Activated T-cell treated with anti-CD3 and anti-CD28 coated beads, Interleukin-2, amount 50 U/mL, for 72 hours (primary cell): ENCODE results near the gene SLC26A8. TPM values are rescaled to one million over a fixed set of nuclear protein-coding genes. Genes with fewer than 3 reads are reported as not detected.
"Not testable (repeated sequence)": the region's sequence is repeated elsewhere in the genome, so short reads cannot be mapped to it uniquely, and the experiment has no call there.

Experiments
- ATAC-seq, 2 donors: fragments of 150-1000 bp; cut with Tn5 transposase; replicated peaks in 1 of 2; 2 replicates each; pipeline ENCODE4 v1.10.0; 2021; ENCODE audit warnings: moderate library complexity in 2 of 2, mild to moderate bottlenecking in 1 of 2
- DNase-seq, 2 donors: peaks; one replicate each; pipeline ENCODE4 v3.0.0; 2021 to 2022; ENCODE audit warnings: mixed read lengths in 1 of 2
- H3K27ac Mint-ChIP-seq: one replicate; pipeline ENCODE4 v1.8.0; 2022; ENCODE audit warnings: mild to moderate bottlenecking, moderate library complexity, mixed read lengths
- H3K27me3 Mint-ChIP-seq: one replicate; pipeline ENCODE4 v1.8.0; 2022; ENCODE audit warnings: low read depth, mixed read lengths
- H3K36me3 Mint-ChIP-seq, 2 donors: one replicate each; pipeline ENCODE4 v1.8.0; 2022; ENCODE audit warnings: mixed read lengths in 2 of 2, mild to moderate bottlenecking in 1 of 2; ENCODE audit not compliant: insufficient read depth in 2 of 2
- H3K4me1 Mint-ChIP-seq: one replicate; pipeline ENCODE4 v1.8.0; 2022; ENCODE audit warnings: low read depth, mixed read lengths
- H3K4me3 Mint-ChIP-seq, 2 donors: one replicate each; pipeline ENCODE4 v1.8.0; 2022; ENCODE audit warnings: mild to moderate bottlenecking in 2 of 2, mixed read lengths in 2 of 2, moderate library complexity in 2 of 2
- H3K9me3 Mint-ChIP-seq, 2 donors: one replicate each; pipeline ENCODE4 v1.8.0; 2022; ENCODE audit warnings: mixed read lengths in 2 of 2
- total RNA-seq, 2 donors: library from RNA; stranded (reverse); gene quantifications; one replicate each; pipeline ENCODE4 v1.2.3, GENCODE V29; 2022

Gene SLC26A8
- total RNA-seq, 2 donors from 2014 or later = 0.44 TPM; not detected in 1

DNA sequence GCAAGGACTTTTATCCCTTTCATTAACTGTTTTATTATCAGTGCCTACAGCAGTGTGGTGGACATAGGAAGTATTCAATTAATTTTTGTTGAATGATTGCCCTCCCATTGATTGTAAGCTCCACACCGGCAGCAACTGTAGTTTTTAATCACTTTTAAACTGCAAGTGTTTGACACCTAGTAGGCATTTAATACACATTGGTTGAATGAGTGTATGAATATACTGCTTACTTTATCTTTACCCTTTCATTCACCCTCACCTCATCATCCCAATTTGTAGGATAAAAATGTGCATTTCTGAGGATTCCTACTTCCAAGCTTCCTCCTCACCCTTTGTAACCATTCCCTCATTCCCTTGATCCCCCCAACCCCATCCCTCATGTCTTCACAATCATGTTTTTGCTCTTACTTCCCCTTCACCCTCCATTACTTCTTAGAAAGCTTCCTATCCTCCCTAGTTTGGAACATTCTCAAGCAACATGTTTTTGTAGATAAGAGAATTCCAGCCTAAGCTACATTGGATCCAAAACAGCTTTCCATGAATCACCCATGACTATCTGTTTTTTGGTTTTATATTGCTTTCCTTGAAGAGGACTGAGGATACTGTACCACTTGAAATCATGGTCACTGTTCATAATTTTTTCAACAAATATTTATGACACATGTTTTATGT, 955 bp upstream of the SLC26A8 start:
- Mint-ChIP-seq H3K4me1 (peaks cover 27% of the 10 kb centered on the region), H3K36me3 (peaks cover 3 to 5% of the 10 kb centered on the region in 2 donors), H3K27ac (no peak overlapping the region), H3K27me3 (peaks cover 24% of the 10 kb centered on the region), H3K9me3 (no peaks in the 10 kb centered on the region), H3K4me3 (no peak overlapping the region)
- no peak for DNase-seq
- no peak for ATAC-seq

DNA sequence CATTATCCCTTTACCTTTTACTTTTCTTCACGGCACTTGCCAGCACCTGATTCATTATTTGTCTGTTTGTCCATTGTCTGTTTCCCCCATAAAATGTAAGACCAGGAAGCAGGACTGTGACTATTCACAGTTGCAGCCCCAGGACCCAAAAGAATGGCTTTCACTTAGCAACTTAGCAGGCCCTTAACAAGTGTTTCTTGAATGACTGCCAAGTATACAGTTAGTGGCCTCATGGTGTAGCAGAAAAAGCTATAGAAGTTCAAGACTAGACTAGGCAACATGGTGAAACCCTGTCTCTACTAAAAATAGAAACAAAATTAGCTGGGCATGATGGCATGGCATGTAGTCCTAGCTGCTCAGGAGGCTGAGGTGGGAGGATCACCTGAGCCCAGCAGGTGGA, 4.3 kb downstream of the SLC26A8 start:
- Mint-ChIP-seq H3K9me3 (no peaks in the 10 kb centered on the region), H3K36me3 (no peaks in the 10 kb centered on the region), H3K27ac (no peak overlapping the region), H3K4me1 (peaks cover 7% of the 10 kb centered on the region), H3K27me3 (peaks cover 14% of the 10 kb centered on the region), H3K4me3 (no peak overlapping the region)
- ATAC-seq (no peak), DNase-seq (no peak)

DNA sequence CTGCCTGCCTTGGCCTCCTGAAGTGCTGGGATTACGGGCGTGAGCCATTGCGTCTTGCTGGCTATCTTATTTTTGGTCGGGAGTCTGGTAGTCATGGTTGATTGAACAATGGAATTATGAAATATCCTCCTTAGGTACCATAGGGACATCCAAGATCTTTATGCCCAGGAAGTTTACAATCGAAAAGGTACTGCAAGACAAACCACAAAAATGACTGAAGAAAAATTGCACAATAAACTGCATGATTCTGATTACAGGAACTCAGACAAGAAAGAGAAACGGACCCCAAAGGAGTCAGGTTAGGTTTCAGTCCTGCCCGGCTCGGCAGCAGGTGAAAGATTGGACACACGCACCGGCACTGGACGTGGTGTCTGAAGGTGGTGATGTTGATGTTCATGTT, 5.3 kb downstream of the SLC26A8 start:
- no peaks in the 10 kb centered on the region for H3K9me3 Mint-ChIP-seq
- peaks cover 9% of the 10 kb centered on the region for H3K4me1 Mint-ChIP-seq
- peaks cover 11% of the 10 kb centered on the region for H3K27me3 Mint-ChIP-seq
- DNase-seq (no peak), ATAC-seq (no peak)
- no peaks in the 10 kb centered on the region for H3K36me3 Mint-ChIP-seq
- H3K27ac Mint-ChIP-seq = no peak overlapping the region
- H3K4me3 Mint-ChIP-seq = no peak overlapping the region

DNA sequence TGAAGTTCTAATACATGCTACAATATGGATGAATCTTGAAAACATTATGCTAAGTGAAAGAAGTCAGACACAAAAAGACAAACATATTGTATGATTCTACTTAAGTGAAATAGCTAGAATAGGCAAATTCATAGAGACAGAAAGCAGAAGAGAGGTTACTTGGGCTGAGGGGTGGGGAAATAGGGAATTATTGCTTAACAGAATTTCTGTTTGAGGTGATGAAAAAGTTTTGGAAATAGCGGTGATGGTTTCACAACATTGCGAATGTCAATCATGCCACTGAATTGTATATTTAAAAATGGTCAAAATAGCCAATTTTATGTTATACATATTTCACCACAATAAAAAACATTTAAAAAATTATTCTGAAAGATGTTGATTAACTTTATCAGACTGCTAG, 6.1 kb downstream of the SLC26A8 start:
- Mint-ChIP-seq H3K4me3 (no peak overlapping the region), H3K27me3 (peaks cover 6% of the 10 kb centered on the region), H3K36me3 (no peaks in the 10 kb centered on the region), H3K9me3 (no peaks in the 10 kb centered on the region), H3K4me1 (peaks cover 5% of the 10 kb centered on the region), H3K27ac (no peak overlapping the region)
- no peak for ATAC-seq
- no peak for DNase-seq

DNA sequence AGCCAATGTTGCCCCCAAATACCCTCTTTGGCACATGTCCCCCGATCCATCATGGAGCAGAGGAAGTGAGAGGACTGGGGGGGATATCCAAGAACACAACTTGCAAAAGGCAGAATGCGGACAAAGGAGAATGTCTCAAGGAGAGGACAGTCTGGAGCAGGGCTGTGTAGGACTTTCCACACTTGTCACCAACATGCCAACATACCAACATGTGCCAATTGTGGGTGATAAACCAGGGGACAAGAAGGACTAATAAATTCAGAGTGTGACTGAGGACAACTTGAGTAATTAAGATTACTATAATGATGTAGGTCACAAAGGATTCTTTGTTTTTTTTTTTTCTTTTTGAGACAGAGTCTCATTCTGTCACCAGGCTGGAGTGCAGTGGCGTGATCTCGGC, 8.8 kb downstream of the SLC26A8 start:
- ATAC-seq (no peak), DNase-seq (no peak)
- peaks cover 5% of the 10 kb centered on the region for H3K4me1 Mint-ChIP-seq
- no peak overlapping the region for H3K27ac Mint-ChIP-seq
- H3K9me3 Mint-ChIP-seq = no peaks in the 10 kb centered on the region
- H3K36me3 Mint-ChIP-seq = no peaks in the 10 kb centered on the region
- peaks cover 6% of the 10 kb centered on the region for H3K27me3 Mint-ChIP-seq
- no peak overlapping the region for H3K4me3 Mint-ChIP-seq

DNA sequence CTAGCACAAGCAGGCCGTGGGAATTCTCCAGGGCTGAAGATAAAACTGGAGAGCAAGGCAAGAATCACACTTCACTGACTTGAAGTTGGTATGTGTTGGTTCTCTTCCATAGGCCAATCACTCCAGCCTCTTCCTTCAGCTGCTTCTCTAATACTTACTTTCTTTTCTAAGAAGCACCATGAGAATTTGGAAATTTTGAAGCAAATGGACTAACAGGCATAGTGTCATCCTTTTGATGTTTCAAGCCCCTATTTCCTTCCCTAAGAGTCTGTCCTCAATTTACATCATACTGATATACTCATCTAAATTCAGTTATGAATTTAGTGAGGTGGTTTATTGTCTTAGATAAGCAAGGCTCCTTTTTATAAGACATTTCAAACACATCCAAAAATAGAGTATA, 24.0 kb downstream of the SLC26A8 start:
- H3K9me3 Mint-ChIP-seq = no peaks in the 10 kb centered on the region
- ATAC-seq (no peak), DNase-seq (no peak)
- no peaks in the 10 kb centered on the region for H3K36me3 Mint-ChIP-seq
- H3K4me1 Mint-ChIP-seq = no peaks in the 10 kb centered on the region
- no peak overlapping the region for H3K27ac Mint-ChIP-seq
- H3K27me3 Mint-ChIP-seq = no peaks in the 10 kb centered on the region
- H3K4me3 Mint-ChIP-seq = no peak overlapping the region

DNA sequence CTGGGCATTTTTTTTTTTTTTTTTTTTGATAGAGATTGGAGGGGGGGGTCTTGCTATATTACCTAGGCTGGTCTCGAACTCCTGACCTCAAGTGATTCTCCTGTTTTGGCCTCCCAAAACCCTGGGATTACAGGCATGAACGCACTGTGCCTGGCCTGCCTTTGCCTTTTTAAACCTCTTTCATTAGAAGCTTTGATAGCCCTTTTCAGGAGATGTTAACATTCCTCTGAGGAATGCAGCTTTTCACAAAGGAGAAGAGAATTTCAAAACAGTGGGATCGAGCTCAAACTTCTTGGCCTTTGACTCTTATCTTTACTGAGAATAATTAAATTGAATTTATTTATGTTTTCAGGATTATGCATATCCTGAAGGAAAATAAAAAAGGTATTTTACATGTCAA, 31.3 kb downstream of the SLC26A8 start:
- no peaks in the 10 kb centered on the region for H3K4me1 Mint-ChIP-seq
- H3K27ac Mint-ChIP-seq = no peak overlapping the region
- ATAC-seq (no peak), DNase-seq (no peak)
- H3K27me3 Mint-ChIP-seq = no peaks in the 10 kb centered on the region
- no peaks in the 10 kb centered on the region for H3K9me3 Mint-ChIP-seq
- no peaks in the 10 kb centered on the region for H3K36me3 Mint-ChIP-seq
- H3K4me3 Mint-ChIP-seq = no peak overlapping the region

DNA sequence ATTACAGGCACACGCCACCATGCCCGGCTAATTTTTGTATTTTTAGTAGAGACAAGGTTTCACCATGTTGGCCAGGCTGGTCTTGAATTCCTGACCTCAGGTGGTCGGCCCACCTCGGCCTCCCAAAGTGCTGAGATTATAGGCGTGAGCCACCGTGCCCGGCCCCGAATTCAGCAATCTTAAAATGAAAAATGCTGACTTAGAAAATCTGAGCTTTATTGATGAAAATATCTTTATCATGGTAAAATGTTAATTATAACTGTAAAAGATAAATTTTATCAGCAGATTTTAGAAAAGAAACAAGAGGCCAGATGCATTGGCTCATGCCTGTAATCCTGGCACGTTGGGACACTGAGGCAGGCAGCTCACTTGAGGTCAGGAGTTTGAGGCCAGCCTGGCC, 36.4 kb downstream of the SLC26A8 start:
- H3K27ac Mint-ChIP-seq, DNase-seq, H3K27me3 Mint-ChIP-seq, H3K4me1 Mint-ChIP-seq, ATAC-seq, H3K4me3 Mint-ChIP-seq, H3K9me3 Mint-ChIP-seq, H3K36me3 Mint-ChIP-seq: not testable (repeated sequence)

DNA sequence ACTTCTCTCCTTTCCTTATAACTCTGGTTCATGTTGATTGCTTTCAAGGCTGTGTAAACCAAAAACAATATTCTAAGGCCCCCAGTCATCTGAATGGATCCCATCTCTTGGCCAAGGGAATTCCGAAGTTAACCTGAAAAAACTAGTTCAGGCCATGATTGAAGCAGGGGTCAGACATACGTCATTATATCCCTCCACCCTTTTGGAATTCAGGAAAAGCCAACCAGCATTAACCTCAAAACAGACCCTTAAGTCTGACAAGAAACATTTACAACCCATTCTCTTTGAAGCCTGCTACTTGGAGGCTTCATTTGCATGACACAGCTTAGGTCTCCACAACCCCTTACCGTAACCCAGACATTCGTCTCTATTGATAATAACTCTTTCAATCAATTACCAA, 39.7 kb downstream of the SLC26A8 start:
- H3K4me1 Mint-ChIP-seq = peaks cover 5% of the 10 kb centered on the region
- H3K9me3 Mint-ChIP-seq = no peaks in the 10 kb centered on the region
- H3K27ac Mint-ChIP-seq = no peak overlapping the region
- DNase-seq = no peak
- no peak for ATAC-seq
- H3K36me3 Mint-ChIP-seq = no peaks in the 10 kb centered on the region
- H3K27me3 Mint-ChIP-seq = no peaks in the 10 kb centered on the region
- H3K4me3 Mint-ChIP-seq = no peak overlapping the region

DNA sequence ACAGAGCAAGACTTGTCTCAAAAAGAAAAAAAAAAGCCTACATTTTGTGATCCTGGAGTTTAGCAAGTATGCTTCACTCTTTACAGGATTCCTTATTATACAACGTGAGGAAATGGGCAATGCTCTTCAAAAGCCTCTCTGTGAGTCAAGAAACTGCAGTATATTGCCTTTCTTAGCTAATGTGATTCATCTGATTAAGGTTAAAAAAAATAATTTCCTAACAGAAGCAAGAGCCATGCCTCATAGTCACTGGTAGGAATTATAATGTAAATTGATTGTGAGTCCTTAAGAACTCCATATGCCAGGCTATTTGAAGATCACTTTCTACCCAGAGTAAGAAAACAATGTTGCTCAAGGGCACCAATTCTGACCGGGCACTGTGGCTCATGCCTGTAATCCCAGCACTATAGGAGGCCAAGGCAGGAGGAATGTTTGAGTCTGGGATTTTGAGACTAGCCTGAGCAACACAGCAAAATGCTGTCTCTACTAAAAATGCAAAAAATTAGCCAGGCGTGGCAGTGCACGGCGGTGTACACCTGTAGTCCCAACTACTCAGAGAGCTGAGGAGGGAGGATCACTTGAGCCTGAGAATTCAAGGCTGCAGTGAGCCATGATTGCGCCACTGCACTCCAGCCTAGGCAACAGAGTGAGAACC, 43.3 kb downstream of the SLC26A8 start:
- no peak overlapping the region for H3K27ac Mint-ChIP-seq
- no peaks in the 10 kb centered on the region for H3K36me3 Mint-ChIP-seq
- peaks cover 5% of the 10 kb centered on the region for H3K4me1 Mint-ChIP-seq
- no peaks in the 10 kb centered on the region for H3K9me3 Mint-ChIP-seq
- DNase-seq (no peak), ATAC-seq (no peak)
- H3K27me3 Mint-ChIP-seq = no peaks in the 10 kb centered on the region
- no peak overlapping the region for H3K4me3 Mint-ChIP-seq

DNA sequence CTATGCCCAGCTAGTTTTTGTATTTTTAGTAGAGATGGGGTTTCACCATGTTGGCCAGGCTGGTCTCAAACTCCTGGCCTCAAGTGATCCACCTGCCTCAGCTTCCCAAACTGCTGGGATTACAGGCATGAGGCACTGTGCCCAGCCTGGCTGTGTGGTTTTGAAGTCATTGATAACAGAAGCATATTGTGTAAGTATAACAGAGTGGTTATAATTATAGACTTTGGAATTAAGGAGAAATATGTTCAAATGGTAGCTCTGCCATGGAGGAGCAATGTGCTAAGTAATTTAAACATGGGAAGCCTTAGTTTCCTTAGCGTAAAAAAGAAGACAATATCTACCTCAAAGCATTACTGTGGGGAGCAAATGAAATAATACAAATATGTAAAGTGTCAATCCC, 44.3 kb downstream of the SLC26A8 start:
- not testable (repeated sequence) for H3K36me3 Mint-ChIP-seq, ATAC-seq, H3K27me3 Mint-ChIP-seq, H3K9me3 Mint-ChIP-seq, H3K4me1 Mint-ChIP-seq, DNase-seq, H3K4me3 Mint-ChIP-seq, H3K27ac Mint-ChIP-seq

DNA sequence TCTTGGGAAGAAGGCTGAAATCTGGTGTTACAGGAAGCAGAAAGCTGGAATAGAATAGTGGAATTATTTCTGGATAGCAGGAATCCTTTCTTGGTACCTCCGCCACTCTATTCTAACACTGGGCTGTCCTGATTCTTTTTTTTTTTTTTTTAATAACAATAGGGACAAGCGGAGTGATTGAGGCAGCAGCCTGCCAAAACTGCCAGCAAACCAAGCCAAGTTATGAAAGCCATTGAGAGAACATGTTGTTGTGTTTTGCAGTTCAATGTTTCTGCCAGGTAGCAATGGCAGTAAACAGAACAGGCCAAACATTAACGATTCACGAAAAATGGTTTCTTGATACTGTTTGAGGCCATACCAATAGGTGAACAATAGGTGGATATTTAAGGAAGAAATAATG, 47.1 kb downstream of the SLC26A8 start:
- H3K27ac Mint-ChIP-seq = no peak overlapping the region
- no peak overlapping the region for H3K4me3 Mint-ChIP-seq
- peaks cover 14% of the 10 kb centered on the region for H3K4me1 Mint-ChIP-seq
- H3K27me3 Mint-ChIP-seq = no peaks in the 10 kb centered on the region
- H3K9me3 Mint-ChIP-seq = no peaks in the 10 kb centered on the region
- ATAC-seq = no peak
- no peak for DNase-seq
- H3K36me3 Mint-ChIP-seq = no peaks in the 10 kb centered on the region

DNA sequence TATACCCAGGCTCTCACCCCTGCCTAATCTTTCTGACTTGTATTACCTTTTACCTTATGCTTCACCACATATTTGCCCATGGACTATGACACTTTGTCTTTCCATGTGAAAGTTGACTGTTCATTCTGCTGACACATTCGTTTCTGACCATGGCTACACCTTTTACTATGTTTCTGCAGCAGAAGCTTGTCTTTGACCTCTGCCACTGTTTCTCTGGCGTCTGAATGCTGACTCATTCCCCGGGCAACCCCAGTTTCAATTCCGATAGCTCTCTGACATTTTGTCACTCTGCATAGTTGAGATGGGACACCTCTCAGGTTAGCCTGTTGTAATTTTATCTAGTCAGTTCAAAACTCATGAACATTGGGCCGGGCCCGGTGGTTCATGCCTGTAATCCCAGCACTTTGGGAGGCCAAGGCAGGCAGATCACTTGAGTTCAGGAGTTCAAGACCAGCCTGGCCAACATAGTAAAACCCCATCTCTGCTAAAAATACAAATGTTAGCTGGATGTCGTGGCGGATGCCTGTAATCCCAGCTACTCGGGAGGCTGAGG, 50.7 kb downstream of the SLC26A8 start:
- no peaks in the 10 kb centered on the region for H3K9me3 Mint-ChIP-seq
- peak; percentile 41 to 62 for DNase-seq
- no peaks in the 10 kb centered on the region for H3K36me3 Mint-ChIP-seq
- peaks cover 9% of the 10 kb centered on the region for H3K4me1 Mint-ChIP-seq
- H3K4me3 Mint-ChIP-seq = no peak overlapping the region
- ATAC-seq = peak; percentile 93 to 96
- no peaks in the 10 kb centered on the region for H3K27me3 Mint-ChIP-seq
- H3K27ac Mint-ChIP-seq = no peak overlapping the region
